K562 (cell line): ENCODE results near the gene FUT4. TPM values are rescaled to one million over a fixed set of nuclear protein-coding genes. Genes with fewer than 3 reads are reported as not detected.

ENCODE experiments used
- RAD21 ChIP-seq, 2 experiments: fragments of 250-450 bp in 1 of 2; fragments of 450-650 bp in 1 of 2; sonication (Bioruptor Pico) in 1 of 2; formaldehyde crosslinking in 1 of 2; IDR thresholded peaks in 1 of 2; conservative IDR thresholded peaks in 1 of 2; 2 replicates each; pipeline versions ENCODE4 v1.4.0 to v1.8.0; 2020 to 2022; ENCODE audit warnings: mild to moderate bottlenecking in 2 of 2, moderate library complexity in 1 of 2
- REST ChIP-seq, 2 experiments: fragments of 450-650 bp; formaldehyde crosslinking in 1 of 2; IDR thresholded peaks; 2 replicates each; pipeline versions ENCODE4 v1.4.0 to v1.6.1; 2014 to 2020; ENCODE audit warnings: mild to moderate bottlenecking in 2 of 2, borderline replicate concordance in 1 of 2, low read depth in 1 of 2
- polyA plus RNA-seq, 8 experiments: library from polyadenylated mRNA; depleted of rRNA in 4 of 8; stranded (reverse) in 5 of 8; unstranded in 3 of 8; fragments of >200 nt; fragmentation: Nextera tagmentation in 2 of 8; fragmentation: Illumina TruSeq in 1 of 8; extraction: Ambion mirVana in 2 of 8; extraction: Trizol in 1 of 8; gene quantifications; 2 replicates each; pipeline versions ENCODE4 v1.2.1 to v1.2.3, GENCODE V29; 2011 to 2014; ENCODE audit warnings: inconsistent platforms in 1 of 8, missing spikeins in 1 of 8
- total RNA-seq, 7 experiments: library from RNA; depleted of rRNA in 6 of 7; stranded (reverse); fragments of >200 nt in 6 of 7; fragmentation: Illumina TruSeq in 2 of 7; extraction: Trizol in 2 of 7; gene quantifications; 2 replicates each; pipeline versions ENCODE4 v1.2.1 to v1.2.3, GENCODE V29; 2011 to 2021; ENCODE audit warnings: low replicate concordance in 1 of 7

The FUT4 gene
- total and polyA plus RNA-seq, 9 of the 15 experiments (the other 6 are each of a cell fraction or from before 2014, with no cell fraction given) = 1.1 to 8.9 (median 5.5) TPM

- peak; percentile 43; the same call in 1 of the 2 replicates for TF ChIP-seq REST (IDR thresholded peaks at IDR 0.05; ENCODE audit: borderline replicate concordance)
- TF ChIP-seq REST (CRISPR knock-in tag; IDR thresholded peaks at IDR 0.05; ENCODE audit: low read depth) = no peak
- TF ChIP-seq RAD21 (CRISPR knock-in tag; conservative IDR thresholded peaks at IDR 0.05 in 1 of 2, IDR thresholded peaks at IDR 0.05 in 1 of 2) = peak; percentile 52 to 65; a peak in 3 of 4 replicates
Measured at GRCh38 chr11:94597896-94598295, 54.2 kb downstream of the FUT4 start (continued).

Other genes with a start within 250 kb of the FUT4 start
- gene IZUMO1R, start 239.3 kb upstream of the FUT4 start, total RNA-seq (2014; rRNA removed) = not detected in 2 replicates
- not detected in 2 replicates for gene IZUMO1R, start 239.3 kb upstream of the FUT4 start, total RNA-seq (2014; rRNA removed; fragmentation: Illumina TruSeq; extraction: Trizol)
- not detected in 2 replicates for gene IZUMO1R, start 239.3 kb upstream of the FUT4 start, total RNA-seq (2015; rRNA removed; fragmentation: Illumina TruSeq; extraction: Trizol)
- gene IZUMO1R, start 239.3 kb upstream of the FUT4 start, total RNA-seq (2021) = not detected in 2 replicates
- not detected in 2 replicates for gene IZUMO1R, start 239.3 kb upstream of the FUT4 start, polyA plus RNA-seq (2011; rRNA removed)
- not detected in 2 replicates for gene IZUMO1R, start 239.3 kb upstream of the FUT4 start, polyA plus RNA-seq (2014; fragmentation: Illumina TruSeq; extraction: Trizol)
- not detected for gene IZUMO1R, start 239.3 kb upstream of the FUT4 start, polyA plus RNA-seq (2014; fragmentation: Nextera tagmentation; extraction: Ambion mirVana)
- not detected in 2 replicates for gene IZUMO1R, start 239.3 kb upstream of the FUT4 start, polyA plus RNA-seq (2014; rRNA removed)
- gene GPR83, start 142.5 kb upstream of the FUT4 start, total RNA-seq (2014; rRNA removed) = 0.12 TPM in 1 of 2 replicates, not detected in the other
- 0.07 and 0.10 TPM in 2 replicates for gene GPR83, start 142.5 kb upstream of the FUT4 start, total RNA-seq (2014; rRNA removed; fragmentation: Illumina TruSeq; extraction: Trizol)
- gene GPR83, start 142.5 kb upstream of the FUT4 start, total RNA-seq (2015; rRNA removed; fragmentation: Illumina TruSeq; extraction: Trizol) = 0.04 and 0.19 TPM in 2 replicates
- gene GPR83, start 142.5 kb upstream of the FUT4 start, total RNA-seq (2021) = 0.07 and 0.13 TPM in 2 replicates
- 0.07 and 0.10 TPM in 2 replicates for gene GPR83, start 142.5 kb upstream of the FUT4 start, polyA plus RNA-seq (2011; rRNA removed)
- gene GPR83, start 142.5 kb upstream of the FUT4 start, polyA plus RNA-seq (2014; fragmentation: Illumina TruSeq; extraction: Trizol) = 0.07 and 0.10 TPM in 2 replicates
- under 1 TPM in 1 of 2 experiments, not detected in 1; 0.03 TPM for gene GPR83, start 142.5 kb upstream of the FUT4 start, polyA plus RNA-seq (2014; fragmentation: Nextera tagmentation; extraction: Ambion mirVana)
- 0.08 TPM in 1 of 2 replicates, not detected in the other for gene GPR83, start 142.5 kb upstream of the FUT4 start, polyA plus RNA-seq (2014; rRNA removed)
- 18.3 and 21.3 TPM in 2 replicates for gene MRE11, start 50.1 kb upstream of the FUT4 start, total RNA-seq (2014; rRNA removed)
- gene MRE11, start 50.1 kb upstream of the FUT4 start, total RNA-seq (2014; rRNA removed; fragmentation: Illumina TruSeq; extraction: Trizol) = 45.2 and 59.6 TPM in 2 replicates
- 29.1 and 34.1 TPM in 2 replicates for gene MRE11, start 50.1 kb upstream of the FUT4 start, total RNA-seq (2015; rRNA removed; fragmentation: Illumina TruSeq; extraction: Trizol)
- 30.4 and 34.1 TPM in 2 replicates for gene MRE11, start 50.1 kb upstream of the FUT4 start, total RNA-seq (2021)
- gene MRE11, start 50.1 kb upstream of the FUT4 start, polyA plus RNA-seq (2011; rRNA removed) = 19.9 and 28.4 TPM in 2 replicates
- gene MRE11, start 50.1 kb upstream of the FUT4 start, polyA plus RNA-seq (2014; fragmentation: Illumina TruSeq; extraction: Trizol) = 30.3 and 30.9 TPM in 2 replicates
- 10 to 100 TPM; 21.0 to 29.1 TPM for gene MRE11, start 50.1 kb upstream of the FUT4 start, polyA plus RNA-seq (2014; fragmentation: Nextera tagmentation; extraction: Ambion mirVana)
- 22.9 and 27.4 TPM in 2 replicates for gene MRE11, start 50.1 kb upstream of the FUT4 start, polyA plus RNA-seq (2014; rRNA removed)
- 13.4 and 17.1 TPM in 2 replicates for gene ANKRD49, start 49.9 kb upstream of the FUT4 start, total RNA-seq (2014; rRNA removed)
- gene ANKRD49, start 49.9 kb upstream of the FUT4 start, total RNA-seq (2014; rRNA removed; fragmentation: Illumina TruSeq; extraction: Trizol) = 30.6 and 39.4 TPM in 2 replicates
- gene ANKRD49, start 49.9 kb upstream of the FUT4 start, total RNA-seq (2015; rRNA removed; fragmentation: Illumina TruSeq; extraction: Trizol) = 32.0 and 32.2 TPM in 2 replicates
- gene ANKRD49, start 49.9 kb upstream of the FUT4 start, total RNA-seq (2021) = 16.7 and 17.0 TPM in 2 replicates
- 37.4 and 38.7 TPM in 2 replicates for gene ANKRD49, start 49.9 kb upstream of the FUT4 start, polyA plus RNA-seq (2011; rRNA removed)
- gene ANKRD49, start 49.9 kb upstream of the FUT4 start, polyA plus RNA-seq (2014; fragmentation: Illumina TruSeq; extraction: Trizol) = 29.3 and 36.4 TPM in 2 replicates
- gene ANKRD49, start 49.9 kb upstream of the FUT4 start, polyA plus RNA-seq (2014; fragmentation: Nextera tagmentation; extraction: Ambion mirVana) = 10 to 100 TPM; 28.8 to 43.5 TPM
- gene ANKRD49, start 49.9 kb upstream of the FUT4 start, polyA plus RNA-seq (2014; rRNA removed) = 26.2 and 31.2 TPM in 2 replicates
- gene C11orf97, start 31.5 kb upstream of the FUT4 start, total RNA-seq (2014; rRNA removed) = not detected in 2 replicates
- gene C11orf97, start 31.5 kb upstream of the FUT4 start, total RNA-seq (2014; rRNA removed; fragmentation: Illumina TruSeq; extraction: Trizol) = not detected in 2 replicates
- not detected in 2 replicates for gene C11orf97, start 31.5 kb upstream of the FUT4 start, total RNA-seq (2015; rRNA removed; fragmentation: Illumina TruSeq; extraction: Trizol)
- gene C11orf97, start 31.5 kb upstream of the FUT4 start, total RNA-seq (2021) = not detected in 2 replicates
- gene C11orf97, start 31.5 kb upstream of the FUT4 start, polyA plus RNA-seq (2011; rRNA removed) = not detected in 2 replicates
- gene C11orf97, start 31.5 kb upstream of the FUT4 start, polyA plus RNA-seq (2014; fragmentation: Illumina TruSeq; extraction: Trizol) = not detected in 2 replicates
- gene C11orf97, start 31.5 kb upstream of the FUT4 start, polyA plus RNA-seq (2014; fragmentation: Nextera tagmentation; extraction: Ambion mirVana) = not detected
- gene C11orf97, start 31.5 kb upstream of the FUT4 start, polyA plus RNA-seq (2014; rRNA removed) = not detected in 2 replicates
- gene PIWIL4, start 23.4 kb downstream of the FUT4 start, total RNA-seq (2014; rRNA removed) = 9.5 and 10.9 TPM in 2 replicates
- 14.9 and 16.0 TPM in 2 replicates for gene PIWIL4, start 23.4 kb downstream of the FUT4 start, total RNA-seq (2014; rRNA removed; fragmentation: Illumina TruSeq; extraction: Trizol)
- 12.9 and 13.6 TPM in 2 replicates for gene PIWIL4, start 23.4 kb downstream of the FUT4 start, total RNA-seq (2015; rRNA removed; fragmentation: Illumina TruSeq; extraction: Trizol)
- 10.2 and 10.5 TPM in 2 replicates for gene PIWIL4, start 23.4 kb downstream of the FUT4 start, total RNA-seq (2021)
- 1.5 and 6.3 TPM in 2 replicates for gene PIWIL4, start 23.4 kb downstream of the FUT4 start, polyA plus RNA-seq (2011; rRNA removed)
- 15.5 and 17.0 TPM in 2 replicates for gene PIWIL4, start 23.4 kb downstream of the FUT4 start, polyA plus RNA-seq (2014; fragmentation: Illumina TruSeq; extraction: Trizol)
- 10 to 100 TPM in 1 of 2 experiments, 1 to 10 TPM in 1; 8.4 to 10.8 TPM for gene PIWIL4, start 23.4 kb downstream of the FUT4 start, polyA plus RNA-seq (2014; fragmentation: Nextera tagmentation; extraction: Ambion mirVana)
- 13.5 and 16.5 TPM in 2 replicates for gene PIWIL4, start 23.4 kb downstream of the FUT4 start, polyA plus RNA-seq (2014; rRNA removed)
- 20.9 and 22.1 TPM in 2 replicates for gene AMOTL1, start 224.4 kb downstream of the FUT4 start, total RNA-seq (2014; rRNA removed)
- gene AMOTL1, start 224.4 kb downstream of the FUT4 start, total RNA-seq (2014; rRNA removed; fragmentation: Illumina TruSeq; extraction: Trizol) = 14.0 and 14.4 TPM in 2 replicates
- gene AMOTL1, start 224.4 kb downstream of the FUT4 start, total RNA-seq (2015; rRNA removed; fragmentation: Illumina TruSeq; extraction: Trizol) = 12.8 and 12.9 TPM in 2 replicates
- gene AMOTL1, start 224.4 kb downstream of the FUT4 start, total RNA-seq (2021) = 29.9 and 35.4 TPM in 2 replicates
- 2.5 and 16.7 TPM in 2 replicates for gene AMOTL1, start 224.4 kb downstream of the FUT4 start, polyA plus RNA-seq (2011; rRNA removed)
- 18.7 and 18.8 TPM in 2 replicates for gene AMOTL1, start 224.4 kb downstream of the FUT4 start, polyA plus RNA-seq (2014; fragmentation: Illumina TruSeq; extraction: Trizol)
- gene AMOTL1, start 224.4 kb downstream of the FUT4 start, polyA plus RNA-seq (2014; fragmentation: Nextera tagmentation; extraction: Ambion mirVana) = 1 to 10 TPM; 4.0 to 4.7 TPM
- 12.6 and 13.3 TPM in 2 replicates for gene AMOTL1, start 224.4 kb downstream of the FUT4 start, polyA plus RNA-seq (2014; rRNA removed)